OCI-LY3 (cell line): ENCODE data around the gene CACNA1G.

Source experiments
- EZH2phosphoT487 ChIP-seq: fragments of 200-600 bp; shearing (Covaris generic); IDR thresholded peaks from 2 replicates; pipeline ENCODE4 v1.6.1; 2018; ENCODE audit warnings: antibody characterized with exemption, mixed run types, low read depth
- TF ChIP-seq, protein P1 (sequence below): fragments of 200-600, 300-600 bp; sonication (generic); IDR thresholded peaks from 2 replicates; pipeline ENCODE4 v1.5.1; 2014; ENCODE audit warnings: antibody characterized with exemption, low read length, low read depth

DNA sequence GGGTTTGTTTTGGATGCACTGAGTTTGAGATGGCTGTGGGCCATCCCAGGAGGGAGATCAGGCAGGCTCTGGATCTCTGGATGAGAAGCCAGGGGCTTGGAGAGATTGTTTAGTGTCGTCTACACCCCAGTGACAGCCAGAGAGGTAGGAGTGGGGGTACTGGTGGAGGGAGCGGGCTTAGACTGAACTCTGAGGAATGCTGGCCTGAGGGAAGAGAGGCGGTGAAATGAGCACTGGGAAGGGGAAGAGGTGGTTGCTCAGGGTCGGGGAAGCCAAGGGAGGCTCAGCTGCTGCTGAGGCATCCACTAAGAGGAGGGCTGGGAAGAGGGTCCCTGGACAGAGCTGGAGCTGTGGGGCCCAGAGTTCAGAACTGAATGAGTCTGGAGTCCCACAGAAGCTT, 23.6 kb downstream of the CACNA1G start:
- TF ChIP-seq, protein P1, sequence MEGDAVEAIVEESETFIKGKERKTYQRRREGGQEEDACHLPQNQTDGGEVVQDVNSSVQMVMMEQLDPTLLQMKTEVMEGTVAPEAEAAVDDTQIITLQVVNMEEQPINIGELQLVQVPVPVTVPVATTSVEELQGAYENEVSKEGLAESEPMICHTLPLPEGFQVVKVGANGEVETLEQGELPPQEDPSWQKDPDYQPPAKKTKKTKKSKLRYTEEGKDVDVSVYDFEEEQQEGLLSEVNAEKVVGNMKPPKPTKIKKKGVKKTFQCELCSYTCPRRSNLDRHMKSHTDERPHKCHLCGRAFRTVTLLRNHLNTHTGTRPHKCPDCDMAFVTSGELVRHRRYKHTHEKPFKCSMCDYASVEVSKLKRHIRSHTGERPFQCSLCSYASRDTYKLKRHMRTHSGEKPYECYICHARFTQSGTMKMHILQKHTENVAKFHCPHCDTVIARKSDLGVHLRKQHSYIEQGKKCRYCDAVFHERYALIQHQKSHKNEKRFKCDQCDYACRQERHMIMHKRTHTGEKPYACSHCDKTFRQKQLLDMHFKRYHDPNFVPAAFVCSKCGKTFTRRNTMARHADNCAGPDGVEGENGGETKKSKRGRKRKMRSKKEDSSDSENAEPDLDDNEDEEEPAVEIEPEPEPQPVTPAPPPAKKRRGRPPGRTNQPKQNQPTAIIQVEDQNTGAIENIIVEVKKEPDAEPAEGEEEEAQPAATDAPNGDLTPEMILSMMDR: no peak
- TF ChIP-seq EZH2phosphoT487: no peak
